Pancreas (tissue), 10 donors: ENCODE data around the gene FHIT. TPM values are rescaled to one million over a fixed set of nuclear protein-coding genes. Genes with fewer than 3 reads are reported as not detected.

Source experiments
- ATAC-seq, 4 donors: fragments of 200-7000 bp; cut with Tn5 transposase; one replicate each; pipeline versions ENCODE4 v1.8.0 to v1.9.1; 2020; ENCODE audit warnings: mild to moderate bottlenecking in 4 of 4, moderate library complexity in 4 of 4
- DNase-seq, 6 donors: peaks; one replicate each; pipeline ENCODE4 v3.0.0-alpha.2; 2020
- FAIRE-seq: peaks from 2 replicates; lab custom pipeline; 2012; peaks lifted over from hg19 to GRCh38; lab: Jason Lieb, UNC
- H3K27ac ChIP-seq, 4 donors: fragments of 200-600 bp; sonication (generic); 1 replicate in 3 of 4; 2 replicates in 1 of 4; pipeline versions ENCODE4 v1.5.0 to v1.8.0; 2020
- H3K27me3 ChIP-seq, 4 donors: fragments of 200-600 bp; one replicate each; pipeline ENCODE4 v1.8.0; 2021
- H3K36me3 ChIP-seq, 3 donors: fragments of 200-600 bp; sonication (generic) in 1 of 3; one replicate each; pipeline versions ENCODE4 v1.5.0 to v1.8.0; 2020 to 2021
- H3K4me1 ChIP-seq, 3 donors: fragments of 200-600 bp; one replicate each; pipeline ENCODE4 v1.8.0; 2021
- H3K4me3 ChIP-seq, 4 donors: fragments of 200-600 bp; sonication (generic) in 2 of 4; one replicate each; pipeline versions ENCODE4 v1.5.0 to v1.8.0; 2020 to 2021
- H3K9me3 ChIP-seq, 4 donors: fragments of 200-600 bp; one replicate each; pipeline ENCODE4 v1.8.0; 2021
- WGBS, 2 donors: extraction: QIAGEN DNeasy Blood & Tissue Kit; methylation state at CpG; one replicate each; pipeline ENCODE4 v1.1.7; 2013; 5-methylcytosine and 5-hydroxymethylcytosine counted together
- intact Hi-C, 3 donors: fragments of 100-400 bp; cut with DNase I; formaldehyde crosslinking; loops; one replicate each; pipeline versions ENCODE4 v1.11.1 to v1.14.2; 2022
- polyA plus RNA-seq, 2 donors: library from polyadenylated mRNA; stranded (reverse); fragments of 200-250 nt; gene quantifications; one replicate each; pipeline ENCODE4 v1.2.3, GENCODE V29; 2013
- total RNA-seq, 6 donors: library from RNA; stranded (reverse); fragmentation: NEBNext Ultra II Directional in 4 of 6; extraction: Animal tissue kit (Norgen Biotek cat#: 25700) in 4 of 6; gene quantifications; one replicate each; pipeline versions ENCODE4 v1.2.1 to v1.2.4, GENCODE V29; 2021 to 2023
- TF ChIP-seq, protein P1 (sequence below), 4 donors: fragments of 200-600 bp; sonication (generic) in 3 of 4; IDR thresholded peaks; one replicate each; pipeline versions ENCODE4 v1.5.0 to v1.8.0; 2021; ENCODE audit warnings: antibody characterized with exemption in 4 of 4
- donor health status: healthy with polysubstance abuse.
- donor health status: DM: no; HTN: no; CAD: no; lungs with moderate emphysema.
- donor health status: DM: no; HTN: no; CAD: no.
- donor health status: control.
- donor health status: control.
- donor health status: Bipolar disorder and iron deficiency.
- donor health status: DM: yes; HTN: yes; CAD: no.
- donor health status: DM: no; HTN: no; CAD: no.
- donor health status: DM: no; HTN: no; CAD: no.
- donor health status: DM: yes; HTN: yes; CAD: no.

FHIT gene
- total and polyA plus RNA-seq, 8 donors, result 4.8 to 15.7 (median 8.0) TPM

DNA sequence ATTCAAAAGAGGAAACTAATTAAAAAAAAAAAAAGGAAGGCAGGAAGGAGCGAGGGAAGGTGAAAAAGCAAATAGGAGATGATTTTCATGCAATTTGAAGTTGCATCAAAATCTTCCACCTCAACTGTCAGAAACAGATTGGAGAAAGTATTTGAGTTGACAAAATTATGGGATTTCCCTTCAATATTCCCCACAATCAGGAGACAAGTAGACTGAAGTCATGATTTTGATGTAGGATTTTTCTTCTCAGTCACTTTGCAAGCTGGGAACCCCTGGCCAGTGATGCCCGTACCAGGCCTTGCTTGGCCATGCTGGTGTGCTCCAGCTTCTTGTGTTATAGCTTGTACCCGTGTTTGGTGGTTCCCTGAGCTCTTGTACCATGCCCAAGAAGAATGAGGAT lies 1347.0 kb downstream of the FHIT start:
- FAIRE-seq, result no peak
- WGBS, 2 donors, result 91% methylated on average over 3 of the region's 3 CpGs

DNA sequence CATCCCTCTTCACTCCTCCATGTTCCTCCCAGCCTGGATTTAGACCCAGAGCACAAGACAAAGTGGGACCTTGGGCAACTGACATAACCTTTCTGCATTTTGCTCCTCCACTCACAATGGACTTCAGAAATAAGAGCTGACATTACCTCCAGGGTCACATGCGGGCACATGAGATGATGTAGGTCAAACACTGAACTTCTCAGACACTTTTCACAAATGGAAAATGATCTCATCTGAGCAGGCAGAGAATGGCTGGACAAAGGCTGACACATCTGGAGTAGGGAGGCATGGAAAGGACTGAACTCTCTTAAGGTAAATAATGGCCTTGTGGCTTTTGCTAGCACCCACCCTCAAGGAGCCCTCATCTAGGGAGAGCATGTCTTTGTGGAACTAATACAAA lies 1352.2 kb downstream of the FHIT start:
- 96 to 97% methylated on average over 1 of the region's 1 CpG for WGBS, 2 donors
- ATAC-seq (no peak), DNase-seq (no peak), FAIRE-seq (no peak)
- no peaks in the 10 kb centered on the region for H3K27me3 ChIP-seq
- no peaks in the 10 kb centered on the region for H3K36me3 ChIP-seq
- intact Hi-C loops, result no loop called here
- H3K4me1 ChIP-seq, result no peaks in the 10 kb centered on the region
- no peaks in the 10 kb centered on the region for H3K9me3 ChIP-seq
- H3K27ac ChIP-seq, result no peak overlapping the region
- no peak overlapping the region for H3K4me3 ChIP-seq
- TF ChIP-seq, protein P1, sequence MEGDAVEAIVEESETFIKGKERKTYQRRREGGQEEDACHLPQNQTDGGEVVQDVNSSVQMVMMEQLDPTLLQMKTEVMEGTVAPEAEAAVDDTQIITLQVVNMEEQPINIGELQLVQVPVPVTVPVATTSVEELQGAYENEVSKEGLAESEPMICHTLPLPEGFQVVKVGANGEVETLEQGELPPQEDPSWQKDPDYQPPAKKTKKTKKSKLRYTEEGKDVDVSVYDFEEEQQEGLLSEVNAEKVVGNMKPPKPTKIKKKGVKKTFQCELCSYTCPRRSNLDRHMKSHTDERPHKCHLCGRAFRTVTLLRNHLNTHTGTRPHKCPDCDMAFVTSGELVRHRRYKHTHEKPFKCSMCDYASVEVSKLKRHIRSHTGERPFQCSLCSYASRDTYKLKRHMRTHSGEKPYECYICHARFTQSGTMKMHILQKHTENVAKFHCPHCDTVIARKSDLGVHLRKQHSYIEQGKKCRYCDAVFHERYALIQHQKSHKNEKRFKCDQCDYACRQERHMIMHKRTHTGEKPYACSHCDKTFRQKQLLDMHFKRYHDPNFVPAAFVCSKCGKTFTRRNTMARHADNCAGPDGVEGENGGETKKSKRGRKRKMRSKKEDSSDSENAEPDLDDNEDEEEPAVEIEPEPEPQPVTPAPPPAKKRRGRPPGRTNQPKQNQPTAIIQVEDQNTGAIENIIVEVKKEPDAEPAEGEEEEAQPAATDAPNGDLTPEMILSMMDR (IDR thresholded peaks at IDR 0.05), result no peak

More for the DNA sequence above, 1347.0 kb downstream of the FHIT start:
- no peaks in the 10 kb centered on the region for H3K27me3 ChIP-seq
- no peak overlapping the region for H3K27ac ChIP-seq
- no peaks in the 10 kb centered on the region for H3K36me3 ChIP-seq
- ATAC-seq (no peak), DNase-seq (no peak)
- intact Hi-C loops, result no loop called here
- H3K4me3 ChIP-seq, result no peak overlapping the region
- no peaks in the 10 kb centered on the region for H3K4me1 ChIP-seq
- H3K9me3 ChIP-seq, result no peaks in the 10 kb centered on the region
- TF ChIP-seq, protein P1 (IDR thresholded peaks at IDR 0.05), result no peak

DNA sequence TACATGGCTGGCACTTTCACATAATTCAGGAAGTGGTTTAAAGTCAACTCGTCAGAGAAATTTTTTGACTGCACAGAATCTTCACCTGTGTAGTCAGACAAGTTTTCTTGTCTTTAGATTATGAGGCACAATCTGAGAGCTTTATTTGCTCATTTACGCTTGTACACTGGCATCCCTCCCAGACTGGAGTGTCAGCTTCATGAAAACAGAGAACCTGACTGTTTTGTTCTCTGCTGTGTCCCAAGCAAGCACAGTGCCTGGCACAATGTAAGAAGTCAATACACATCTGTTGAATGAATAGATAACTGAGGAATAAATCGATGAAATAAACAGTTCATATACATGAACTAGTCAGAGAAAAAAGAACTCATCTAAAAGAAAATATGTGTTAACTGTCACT lies 1355.3 kb downstream of the FHIT start:
- TF ChIP-seq, protein P1 (IDR thresholded peaks at IDR 0.05), result no peak
- DNase-seq (no peak), ATAC-seq (peak in 1 of 4 donors; percentile 43), FAIRE-seq (no peak)
- Histone ChIP-seq H3K27ac (no peak overlapping the region), H3K4me1 (no peaks in the 10 kb centered on the region), H3K9me3 (no peaks in the 10 kb centered on the region), H3K36me3 (no peaks in the 10 kb centered on the region), H3K4me3 (no peak overlapping the region), H3K27me3 (no peaks in the 10 kb centered on the region)
- intact Hi-C loops, result no loop called here
- 18 to 19% methylated on average over 3 of the region's 3 CpGs for WGBS, 2 donors

DNA sequence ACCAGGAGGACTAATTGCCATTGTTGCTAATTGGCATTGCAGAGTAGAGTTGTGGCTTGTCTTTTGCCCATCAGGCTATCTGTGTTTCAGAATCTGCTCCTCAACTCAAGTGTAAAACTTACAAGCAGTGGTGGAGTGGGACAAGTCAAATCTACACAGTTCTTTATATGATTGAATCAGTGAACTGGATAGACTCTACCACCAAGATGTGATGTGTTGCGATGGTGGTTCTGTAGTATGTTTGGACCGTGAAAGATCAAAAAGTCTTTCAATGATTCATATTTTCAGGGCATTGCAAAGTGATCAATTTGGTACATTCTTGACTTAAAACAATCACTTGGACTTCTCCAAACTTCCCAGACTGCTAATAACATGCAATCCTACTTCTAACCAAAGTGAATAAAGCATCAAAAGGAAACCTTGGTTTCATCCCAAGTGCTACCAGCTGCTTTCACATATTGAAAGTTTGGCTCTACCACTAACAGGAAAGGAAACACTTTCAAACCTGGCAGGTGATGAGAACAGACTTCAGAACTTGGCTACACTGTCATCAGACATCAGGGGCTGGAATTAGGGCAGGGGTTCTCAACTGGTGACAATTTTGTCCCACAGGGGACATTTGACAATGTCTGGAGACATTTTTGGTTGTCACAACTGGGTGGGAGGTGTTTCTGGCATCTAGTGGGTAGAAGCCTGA lies 1356.7 kb downstream of the FHIT start:
- no peak for FAIRE-seq
- no peak overlapping the region for H3K4me3 ChIP-seq
- H3K36me3 ChIP-seq, result no peaks in the 10 kb centered on the region
- no peak overlapping the region for H3K27ac ChIP-seq
- no peak for ATAC-seq
- H3K27me3 ChIP-seq, result no peaks in the 10 kb centered on the region
- intact Hi-C loops, result no loop called here
- no peaks in the 10 kb centered on the region for H3K4me1 ChIP-seq
- H3K9me3 ChIP-seq, result no peaks in the 10 kb centered on the region
- DNase-seq, result no peak
- WGBS, 2 donors, result 97 to 98% methylated on average over 2 of the region's 2 CpGs
- TF ChIP-seq, protein P1 (IDR thresholded peaks at IDR 0.05), result no peak

DNA sequence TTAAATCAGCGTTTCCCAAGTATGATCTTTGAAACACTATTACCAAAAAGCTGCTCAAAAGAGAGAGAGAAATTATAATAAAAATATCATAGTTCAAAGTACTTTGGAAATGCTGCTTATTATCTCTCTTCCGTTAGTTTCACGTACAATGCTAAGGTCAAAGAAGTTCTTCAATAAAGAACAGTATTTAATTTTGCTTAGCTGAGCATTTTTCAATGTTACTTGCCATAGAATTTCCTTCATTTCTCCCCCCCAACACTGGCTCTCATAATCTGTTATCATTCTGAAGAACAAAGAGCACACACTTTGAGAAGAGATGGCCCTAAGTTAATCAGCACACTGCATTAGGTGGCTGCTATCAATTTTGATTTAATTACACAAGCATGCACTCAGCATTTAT lies 1360.6 kb downstream of the FHIT start:
- Histone ChIP-seq H3K4me1 (no peaks in the 10 kb centered on the region), H3K36me3 (no peaks in the 10 kb centered on the region), H3K9me3 (no peaks in the 10 kb centered on the region), H3K27me3 (no peaks in the 10 kb centered on the region), H3K4me3 (no peak overlapping the region), H3K27ac (no peak overlapping the region)
- no peak for FAIRE-seq
- DNase-seq, result no peak
- intact Hi-C loops, result no loop called here
- no peak for ATAC-seq
- TF ChIP-seq, protein P1 (IDR thresholded peaks at IDR 0.05), result no peak
- WGBS, 2 donors, result 89 to 95% methylated on average over 3 of the region's 3 CpGs
